ENCODE measurements around the gene MOAP1.

Gene MOAP1

GRCh38 chr14:93184391-93185348 lies at the start of gene MOAP1, which contains the start of gene LYSET (continued):
- TF ChIP-seq IKZF3 (tag by site-specific recombination; IDR thresholded peaks at IDR 0.05) (no peak), GLIS1 (tag by site-specific recombination; IDR thresholded peaks at IDR 0.05) (0 out of 2 replicates have a peak, but pooled peaks have one; percentile 43), TCF7L2 (IDR thresholded peaks at IDR 0.05; ENCODE audit: borderline replicate concordance, low read depth, low read length) (no peak), ATF2 (tag by site-specific recombination; IDR thresholded peaks at IDR 0.05; ENCODE audit: low read depth) (peak; percentile 82), ZNF132 (tag by site-specific recombination; IDR thresholded peaks at IDR 0.05; ENCODE audit: borderline replicate concordance) (no peak), ZNF776 (tag by site-specific recombination; IDR thresholded peaks at IDR 0.05; ENCODE audit: borderline replicate concordance) (no peak), ZNF221 (tag by site-specific recombination; IDR thresholded peaks at IDR 0.05; ENCODE audit: borderline replicate concordance) (no peak), GFI1B (tag by site-specific recombination; IDR thresholded peaks at IDR 0.05) (no peak), GLI2 (tag by site-specific recombination; IDR thresholded peaks at IDR 0.05; ENCODE audit: borderline replicate concordance, low read depth) (no peak), MYNN (tag by site-specific recombination; IDR thresholded peaks at IDR 0.05; ENCODE audit: borderline replicate concordance) (no peak; the same call in 1 of the 2 replicates), BCL11A (tag by site-specific recombination; IDR thresholded peaks at IDR 0.05; ENCODE audit: low read depth) (no peak), ZNF623 (tag by site-specific recombination; IDR thresholded peaks at IDR 0.05) (no peak), ZNF391 (tag by site-specific recombination; IDR thresholded peaks at IDR 0.05; ENCODE audit: borderline replicate concordance, low read depth) (no peak; the same call in 1 of the 2 replicates), ZBTB8A (tag by site-specific recombination; IDR thresholded peaks at IDR 0.05) (peak; percentile 81), ZNF747 (tag by site-specific recombination; IDR thresholded peaks at IDR 0.05) (no peak), ZNF169 (tag by site-specific recombination; IDR thresholded peaks at IDR 0.05) (no peak), ZFP41 (tag by site-specific recombination; IDR thresholded peaks at IDR 0.05; ENCODE audit: borderline replicate concordance) (no peak), ZNF529 (tag by site-specific recombination; IDR thresholded peaks at IDR 0.05; ENCODE audit: insufficient replicate concordance) (no peak), AEBP2 (tag by site-specific recombination; IDR thresholded peaks at IDR 0.05; ENCODE audit: borderline replicate concordance) (peak; percentile 26; the same call in 1 of the 2 replicates), ZNF175 (tag by site-specific recombination; IDR thresholded peaks at IDR 0.05) (no peak), WT1 (tag by site-specific recombination; IDR thresholded peaks at IDR 0.05) (no peak), ZNF707 (tag by site-specific recombination; IDR thresholded peaks at IDR 0.05) (no peak; the same call in 1 of the 2 replicates), SCRT2 (tag by site-specific recombination; IDR thresholded peaks at IDR 0.05) (peak; percentile 98), ZNF558 (tag by site-specific recombination; IDR thresholded peaks at IDR 0.05) (no peak), ZBTB1 (tag by site-specific recombination; IDR thresholded peaks at IDR 0.05) (no peak), ZNF248 (tag by site-specific recombination; IDR thresholded peaks at IDR 0.05) (no peak), SCRT1 (tag by site-specific recombination; IDR thresholded peaks at IDR 0.05; ENCODE audit: borderline replicate concordance) (peak; percentile 87), KLF8 (tag by site-specific recombination; IDR thresholded peaks at IDR 0.05) (peak; percentile 75; the same call in 1 of the 2 replicates)
- TF ChIP-seq, protein P1, sequence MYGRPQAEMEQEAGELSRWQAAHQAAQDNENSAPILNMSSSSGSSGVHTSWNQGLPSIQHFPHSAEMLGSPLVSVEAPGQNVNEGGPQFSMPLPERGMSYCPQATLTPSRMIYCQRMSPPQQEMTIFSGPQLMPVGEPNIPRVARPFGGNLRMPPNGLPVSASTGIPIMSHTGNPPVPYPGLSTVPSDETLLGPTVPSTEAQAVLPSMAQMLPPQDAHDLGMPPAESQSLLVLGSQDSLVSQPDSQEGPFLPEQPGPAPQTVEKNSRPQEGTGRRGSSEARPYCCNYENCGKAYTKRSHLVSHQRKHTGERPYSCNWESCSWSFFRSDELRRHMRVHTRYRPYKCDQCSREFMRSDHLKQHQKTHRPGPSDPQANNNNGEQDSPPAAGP (tag by site-specific recombination; IDR thresholded peaks at IDR 0.05), result peak; percentile 82
- TF ChIP-seq, protein P2, sequence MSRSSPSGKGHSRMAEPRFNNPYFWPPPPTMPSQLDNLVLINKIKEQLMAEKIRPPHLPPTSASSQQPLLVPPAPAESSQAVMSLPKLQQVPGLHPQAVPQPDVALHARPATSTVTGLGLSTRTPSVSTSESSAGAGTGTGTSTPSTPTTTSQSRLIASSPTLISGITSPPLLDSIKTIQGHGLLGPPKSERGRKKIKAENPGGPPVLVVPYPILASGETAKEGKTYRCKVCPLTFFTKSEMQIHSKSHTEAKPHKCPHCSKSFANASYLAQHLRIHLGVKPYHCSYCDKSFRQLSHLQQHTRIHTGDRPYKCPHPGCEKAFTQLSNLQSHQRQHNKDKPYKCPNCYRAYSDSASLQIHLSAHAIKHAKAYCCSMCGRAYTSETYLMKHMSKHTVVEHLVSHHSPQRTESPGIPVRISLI (tag by site-specific recombination; IDR thresholded peaks at IDR 0.05), result no peak
- TF ChIP-seq, protein P3, sequence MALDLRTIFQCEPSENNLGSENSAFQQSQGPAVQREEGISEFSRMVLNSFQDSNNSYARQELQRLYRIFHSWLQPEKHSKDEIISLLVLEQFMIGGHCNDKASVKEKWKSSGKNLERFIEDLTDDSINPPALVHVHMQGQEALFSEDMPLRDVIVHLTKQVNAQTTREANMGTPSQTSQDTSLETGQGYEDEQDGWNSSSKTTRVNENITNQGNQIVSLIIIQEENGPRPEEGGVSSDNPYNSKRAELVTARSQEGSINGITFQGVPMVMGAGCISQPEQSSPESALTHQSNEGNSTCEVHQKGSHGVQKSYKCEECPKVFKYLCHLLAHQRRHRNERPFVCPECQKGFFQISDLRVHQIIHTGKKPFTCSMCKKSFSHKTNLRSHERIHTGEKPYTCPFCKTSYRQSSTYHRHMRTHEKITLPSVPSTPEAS (tag by site-specific recombination; IDR thresholded peaks at IDR 0.05), result no peak
- TF ChIP-seq, protein P4, sequence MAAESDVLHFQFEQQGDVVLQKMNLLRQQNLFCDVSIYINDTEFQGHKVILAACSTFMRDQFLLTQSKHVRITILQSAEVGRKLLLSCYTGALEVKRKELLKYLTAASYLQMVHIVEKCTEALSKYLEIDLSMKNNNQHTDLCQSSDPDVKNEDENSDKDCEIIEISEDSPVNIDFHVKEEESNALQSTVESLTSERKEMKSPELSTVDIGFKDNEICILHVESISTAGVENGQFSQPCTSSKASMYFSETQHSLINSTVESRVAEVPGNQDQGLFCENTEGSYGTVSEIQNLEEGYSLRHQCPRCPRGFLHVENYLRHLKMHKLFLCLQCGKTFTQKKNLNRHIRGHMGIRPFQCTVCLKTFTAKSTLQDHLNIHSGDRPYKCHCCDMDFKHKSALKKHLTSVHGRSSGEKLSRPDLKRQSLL (tag by site-specific recombination; IDR thresholded peaks at IDR 0.05), result no peak
